HG03565 (cell line): ENCODE measurements around the gene HELZ.
"Not testable (repeated sequence)": the region's sequence is repeated elsewhere in the genome, so short reads cannot be mapped to it uniquely, and the experiment has no call there.

Source experiments
- ATAC-seq: cut with Tn5 transposase; IDR thresholded peaks from one replicate; pipeline ENCODE4 v1.9.1; 2021; ENCODE audit warnings: mild to moderate bottlenecking, moderate library complexity; ENCODE audit not compliant: unreplicated experiment

The HELZ gene

DNA sequence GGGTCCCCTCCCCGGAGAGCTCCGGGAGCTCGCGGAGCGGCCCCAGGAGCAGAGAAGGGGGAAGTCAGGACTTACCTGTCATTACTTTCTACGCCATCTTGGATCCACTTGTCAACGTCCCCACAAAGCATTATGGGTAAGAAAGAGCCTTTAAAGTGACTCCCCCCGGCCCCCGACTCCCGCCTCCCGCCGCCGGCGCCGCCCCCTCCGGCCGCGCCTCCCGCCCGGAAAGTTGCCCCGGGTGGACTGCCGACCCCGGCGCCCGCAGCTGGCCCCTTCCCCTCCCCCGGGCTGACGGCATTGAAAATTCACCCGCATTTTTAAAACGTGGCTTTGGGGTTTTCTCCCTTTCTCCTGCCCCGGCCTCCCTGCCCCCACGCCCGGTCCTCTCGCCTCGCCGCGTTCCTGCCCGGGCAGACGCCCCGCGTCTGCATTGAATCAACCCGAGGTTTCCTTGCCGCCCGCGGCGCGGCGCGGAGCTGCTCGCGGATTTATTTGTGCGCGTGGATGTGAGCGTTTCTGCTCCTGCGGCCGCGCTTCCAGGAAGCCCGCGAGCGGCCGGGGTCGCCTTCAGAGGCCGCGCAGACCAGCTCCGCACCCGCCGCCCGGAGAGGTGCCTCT is at the start of gene HELZ:
TSS of gene HELZ (minus strand) at position 124 of the 621 bp plus-strand sequence. CDS start 26,392 bp downstream, outside the sequence.
- ATAC-seq = no peak

DNA sequence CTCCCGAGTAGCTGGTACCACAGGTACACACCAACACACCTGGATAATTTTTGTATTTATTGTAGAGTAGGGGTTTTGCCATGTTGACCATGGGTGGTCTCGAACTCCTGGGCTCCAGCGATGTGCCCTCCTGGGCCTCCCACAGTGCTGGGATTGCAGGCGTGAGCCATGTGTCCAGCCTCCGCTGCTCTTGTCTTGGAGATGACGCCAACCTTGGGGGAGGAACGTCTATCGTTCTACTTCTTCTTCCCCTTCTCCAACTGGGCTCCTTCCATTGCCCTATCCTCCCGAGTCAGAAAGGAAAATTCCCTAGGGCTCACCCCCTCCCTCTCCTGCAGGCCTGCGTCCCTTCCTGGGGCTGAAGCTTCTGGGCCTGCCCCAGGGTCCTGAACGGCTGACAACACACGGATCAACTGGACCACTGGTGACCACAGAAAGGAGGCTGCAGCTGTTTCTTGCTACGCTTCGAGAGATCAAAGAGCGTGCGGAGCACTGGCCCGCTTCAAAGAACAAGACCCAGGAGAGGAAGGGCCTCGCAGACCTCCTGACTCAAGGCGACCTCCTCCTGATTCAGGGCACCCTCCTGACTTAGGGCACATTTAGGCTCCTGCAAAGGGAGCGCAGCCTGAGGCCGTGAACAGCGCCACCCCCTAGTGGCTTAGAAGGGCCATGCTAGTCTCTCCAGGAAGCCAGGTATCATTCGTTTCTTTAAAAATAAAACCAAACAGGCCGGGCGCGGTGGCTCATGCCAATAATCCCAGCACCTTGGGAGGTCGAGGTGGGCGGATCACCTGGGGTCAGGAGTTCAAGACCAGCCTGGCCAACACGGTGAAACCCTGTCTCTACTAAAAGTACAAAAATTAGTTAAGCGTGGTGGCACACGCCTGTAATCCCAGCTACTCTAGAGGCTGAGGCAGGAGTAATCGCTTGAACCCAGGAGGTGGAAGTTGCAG is 48.5 kb upstream of the HELZ start:
- ATAC-seq = peak; percentile 63

- ATAC-seq = no peak
These were observed 45.8 kb upstream of the HELZ start for GRCh38 chr17:67290711-67291291.

DNA sequence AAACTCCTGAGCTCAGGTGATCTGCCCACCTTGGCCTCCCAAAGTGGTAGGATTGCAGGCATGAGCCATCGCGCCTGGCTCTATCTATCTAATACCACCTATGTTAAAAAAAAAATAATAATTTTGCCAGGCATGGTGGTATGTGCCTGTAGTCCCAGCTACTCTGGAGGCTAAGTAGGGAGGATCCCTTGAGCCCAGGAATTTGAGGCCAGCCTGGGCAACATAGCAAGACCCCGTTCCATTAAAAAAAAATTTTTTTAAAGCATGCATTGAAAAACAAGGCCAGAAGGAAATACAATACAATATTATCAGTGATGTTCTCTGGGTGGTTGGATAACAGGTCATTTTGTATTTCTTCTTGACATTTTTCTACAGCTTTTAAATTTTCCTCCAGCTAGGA is 45.2 kb upstream of the HELZ start:
- no peak for ATAC-seq

GRCh38 chr17:67289181-67289876 is 44.3 kb upstream of the HELZ start:
- ATAC-seq = no peak

DNA sequence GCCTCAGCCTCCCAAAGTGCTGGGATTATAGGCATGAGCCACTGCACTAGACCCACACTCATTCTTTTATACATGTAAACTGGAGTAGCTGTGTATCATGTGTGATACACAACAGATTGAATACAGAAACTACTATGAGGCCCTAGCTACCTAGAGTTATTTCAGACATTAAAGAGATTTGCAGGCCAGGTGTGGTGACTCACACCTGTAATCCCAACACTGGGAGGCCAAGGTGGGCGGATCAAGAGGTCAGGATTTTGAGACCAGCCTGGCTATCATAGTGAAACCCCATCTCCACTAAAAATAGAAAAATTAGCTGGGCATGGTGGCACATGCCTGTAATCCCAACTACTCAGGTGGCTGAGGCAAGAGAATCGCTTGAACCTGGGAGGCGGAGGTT is 41.8 kb upstream of the HELZ start:
- ATAC-seq = not testable (repeated sequence)

- no peak for ATAC-seq
These were observed 40.4 kb upstream of the HELZ start for GRCh38 chr17:67285360-67285759.

GRCh38 chr17:67283731-67284516 is 38.9 kb upstream of the HELZ start:
- ATAC-seq = no peak

- ATAC-seq = no peak
These were observed 36.7 kb upstream of the HELZ start for GRCh38 chr17:67281743-67282142.

DNA sequence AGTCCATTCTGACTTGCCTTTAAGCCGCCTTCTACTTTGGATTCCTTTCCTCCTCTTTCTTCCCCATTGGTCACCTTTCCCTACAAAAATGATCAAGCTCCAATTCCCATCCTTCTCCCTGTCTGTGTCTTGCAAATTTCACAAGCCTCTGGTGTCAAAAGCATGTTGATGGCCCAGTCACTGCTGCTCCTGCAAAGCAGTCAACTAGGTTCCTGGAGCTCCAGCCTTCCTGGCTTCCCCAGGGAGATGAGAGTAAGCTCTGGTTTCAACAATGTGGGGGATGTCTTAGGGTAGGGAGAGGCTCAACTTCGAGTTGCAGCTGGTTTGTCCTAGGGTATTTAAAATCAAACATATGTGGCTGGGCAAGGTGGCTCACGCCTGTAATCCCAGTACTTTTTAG is 36.1 kb upstream of the HELZ start:
- ATAC-seq = no peak

- ATAC-seq = no peak
These were observed 35.3 kb upstream of the HELZ start for GRCh38 chr17:67280279-67280678.

GRCh38 chr17:67279115-67279514 is 34.1 kb upstream of the HELZ start:
- no peak for ATAC-seq

- no peak for ATAC-seq
These were observed 33.4 kb upstream of the HELZ start for GRCh38 chr17:67278363-67278762.

GRCh38 chr17:67276075-67276474 is 31.1 kb upstream of the HELZ start:
- no peak for ATAC-seq

DNA sequence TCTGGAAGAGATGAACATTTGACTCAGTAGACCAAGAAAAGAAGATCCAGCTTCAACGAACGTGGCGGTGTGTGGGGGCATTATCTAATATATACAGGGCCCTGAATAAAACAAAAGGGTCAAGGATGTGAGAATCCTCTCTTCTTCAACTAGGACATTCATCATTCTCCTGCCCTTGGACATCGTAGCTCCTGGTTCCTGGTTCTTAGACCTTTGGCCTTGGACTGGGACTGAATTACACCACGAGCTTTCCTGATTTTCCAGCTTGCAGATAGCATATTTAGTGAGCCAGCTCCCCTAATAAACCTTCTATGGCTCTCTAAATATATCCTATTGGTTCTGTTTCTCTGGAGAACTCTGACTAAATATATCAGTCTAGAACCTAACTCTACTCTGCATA is 29.5 kb upstream of the HELZ start:
- no peak for ATAC-seq

GRCh38 chr17:67273900-67274299 is 28.9 kb upstream of the HELZ start:
- ATAC-seq = no peak

- no peak for ATAC-seq
These were observed 27.5 kb upstream of the HELZ start for GRCh38 chr17:67272312-67273047.

- not testable (repeated sequence) for ATAC-seq
These were observed 26.2 kb upstream of the HELZ start for GRCh38 chr17:67271187-67271586.

- ATAC-seq = no peak
These were observed 25.4 kb upstream of the HELZ start for GRCh38 chr17:67270416-67270815.

- no peak for ATAC-seq
These were observed 21.5 kb upstream of the HELZ start for GRCh38 chr17:67266496-67266895.
